GM23248 (cell line): ENCODE data around the gene ATXN7L1.

Source experiments
- EZH2 ChIP-seq: fragments of 200-600 bp; sonication (generic); IDR thresholded peaks from 2 replicates; pipeline ENCODE4 v1.6.1; 2018; ENCODE audit warnings: antibody characterized with exemption, mild to moderate bottlenecking; ENCODE audit not compliant: insufficient read depth, poor library complexity, severe bottlenecking
- EZH2phosphoT487 ChIP-seq: fragments of 200-600 bp; sonication (generic); IDR thresholded peaks from 2 replicates; pipeline ENCODE4 v1.6.1; 2018; ENCODE audit warnings: antibody characterized with exemption, moderate library complexity, mild to moderate bottlenecking, low read depth; ENCODE audit not compliant: insufficient read depth

- TF ChIP-seq EZH2: no peak
- no peak for TF ChIP-seq EZH2phosphoT487
Measured at GRCh38 chr7:105578496-105578895, 297.9 kb downstream of the ATXN7L1 start.
